PC-3 (cell line): ENCODE measurements around the gene VEGFB. TPM values are rescaled to one million over a fixed set of nuclear protein-coding genes. Genes with fewer than 3 reads are reported as not detected.

ENCODE experiments used
- ATAC-seq: fragments of 200-7000 bp; cut with Tn5 transposase; 2 replicates; pipeline ENCODE4 v1.9.1; 2020; ENCODE audit warnings: mild to moderate bottlenecking, moderate library complexity
- BruUV-seq: library from RNA; stranded (reverse); fragments of 400-500 nt; replicated peaks from 2 replicates; lab custom pipeline; 2021; lab: Mats Ljungman, UMichigan
- CTCF ChIA-PET: fragments of 300-600 bp; sonication (Branson Sonifier 250); formaldehyde crosslinking; loops from one replicate; lab custom pipeline; 2022; ENCODE audit warnings: antibody characterized with exemption; lab: Charles Lee
- POLR2A ChIA-PET: fragments of 300-600 bp; sonication (Branson Sonifier 250); formaldehyde crosslinking; loops from one replicate; lab custom pipeline; 2022; ENCODE audit warnings: antibody characterized with exemption; ENCODE audit not compliant: unreplicated experiment; lab: Charles Lee
- DNase-seq: peaks from one replicate; pipeline ENCODE4 v3.0.0-alpha.2; 2015
- H2AFZ ChIP-seq: fragments of 300-600 bp; sonication (generic); 2 replicates; pipeline ENCODE4 v1.6.0; 2016; ENCODE audit warnings: antibody characterized with exemption, low read length
- H3F3A ChIP-seq: fragments of 300-600 bp; sonication (generic); one replicate; pipeline ENCODE4 v1.6.0; 2017; ENCODE audit warnings: antibody characterized with exemption, low read length, control low read depth, mild to moderate bottlenecking; ENCODE audit not compliant: unreplicated experiment
- H3K27ac ChIP-seq: fragments of 300-600 bp; sonication (generic); 2 replicates; pipeline ENCODE4 v1.5.1; 2016; ENCODE audit warnings: mild to moderate bottlenecking, low read length
- H3K27me3 ChIP-seq: fragments of 300-600 bp; sonication (generic); 2 replicates; pipeline ENCODE4 v1.6.1; 2016; ENCODE audit warnings: low read length, mixed read lengths
- H3K36me3 ChIP-seq: fragments of 300-600 bp; sonication (generic); 2 replicates; pipeline ENCODE4 v1.6.1; 2016; ENCODE audit warnings: low read depth, mixed run types, low read length, mixed read lengths
- H3K4me1 ChIP-seq: fragments of 300-600 bp; sonication (generic); 2 replicates; pipeline ENCODE4 v1.5.1; 2016; ENCODE audit warnings: low read length; ENCODE audit not compliant: insufficient read depth
- H3K4me2 ChIP-seq: fragments of 300-600 bp; sonication (generic); 2 replicates; pipeline ENCODE4 v1.6.0; 2016; ENCODE audit warnings: low read length
- H3K4me3 ChIP-seq: fragments of 300-600 bp; sonication (generic); 2 replicates; pipeline ENCODE4 v1.5.1; 2016; ENCODE audit warnings: mild to moderate bottlenecking, low read length, mixed read lengths
- H3K79me2 ChIP-seq: fragments of 300-600 bp; sonication (generic); 2 replicates; pipeline ENCODE4 v1.6.1; 2017; ENCODE audit warnings: low read length, mixed read lengths
- H3K9ac ChIP-seq: fragments of 300-600 bp; sonication (generic); 2 replicates; pipeline ENCODE4 v1.6.0; 2016; ENCODE audit warnings: mild to moderate bottlenecking, low read length
- H3K9me2 ChIP-seq: fragments of 300-600 bp; sonication (generic); replicated peaks from 2 replicates; pipeline ENCODE4 v1.6.1; 2016; ENCODE audit warnings: mixed run types, low read length, mixed read lengths
- H3K9me3 ChIP-seq: fragments of 300-600 bp; sonication (generic); 2 replicates; pipeline ENCODE4 v1.6.1; 2016; ENCODE audit warnings: low read length, mixed read lengths
- H4K20me1 ChIP-seq: fragments of 300-600 bp; sonication (generic); 2 replicates; pipeline ENCODE4 v1.6.1; 2016; ENCODE audit warnings: low read length, mixed read lengths
- EZH2 ChIP-seq: fragments of 300-600 bp; sonication (generic); IDR thresholded peaks from one replicate; pipeline ENCODE4 v1.6.1; 2017; ENCODE audit warnings: antibody characterized with exemption, mild to moderate bottlenecking, low read length; ENCODE audit not compliant: unreplicated experiment
- EZH2phosphoT487 ChIP-seq: fragments of 300-600 bp; sonication (generic); IDR thresholded peaks from 2 replicates; pipeline ENCODE4 v1.6.1; 2018; ENCODE audit warnings: mild to moderate bottlenecking, antibody characterized with exemption, low read length, borderline replicate concordance
- intact Hi-C: fragments of 100-400 bp; cut with micrococcal nuclease; formaldehyde crosslinking; loops from 2 replicates; pipeline ENCODE4 v1.9.0; 2023
- total RNA-seq: library from RNA; depleted of rRNA; stranded (reverse); fragments of >200 nt; gene quantifications from 2 replicates; pipeline ENCODE4 v1.2.3, GENCODE V29; 2014
- TF ChIP-seq, protein P1 (sequence below): fragments of 300-600 bp; sonication (generic); conservative IDR thresholded peaks from 2 replicates; pipeline ENCODE4 v1.5.1; 2017; ENCODE audit warnings: antibody characterized with exemption, low read depth, mild to moderate bottlenecking, low read length

VEGFB gene
- total RNA-seq, 1 experiment from 2014 or later: 39.4 TPM

DNA sequence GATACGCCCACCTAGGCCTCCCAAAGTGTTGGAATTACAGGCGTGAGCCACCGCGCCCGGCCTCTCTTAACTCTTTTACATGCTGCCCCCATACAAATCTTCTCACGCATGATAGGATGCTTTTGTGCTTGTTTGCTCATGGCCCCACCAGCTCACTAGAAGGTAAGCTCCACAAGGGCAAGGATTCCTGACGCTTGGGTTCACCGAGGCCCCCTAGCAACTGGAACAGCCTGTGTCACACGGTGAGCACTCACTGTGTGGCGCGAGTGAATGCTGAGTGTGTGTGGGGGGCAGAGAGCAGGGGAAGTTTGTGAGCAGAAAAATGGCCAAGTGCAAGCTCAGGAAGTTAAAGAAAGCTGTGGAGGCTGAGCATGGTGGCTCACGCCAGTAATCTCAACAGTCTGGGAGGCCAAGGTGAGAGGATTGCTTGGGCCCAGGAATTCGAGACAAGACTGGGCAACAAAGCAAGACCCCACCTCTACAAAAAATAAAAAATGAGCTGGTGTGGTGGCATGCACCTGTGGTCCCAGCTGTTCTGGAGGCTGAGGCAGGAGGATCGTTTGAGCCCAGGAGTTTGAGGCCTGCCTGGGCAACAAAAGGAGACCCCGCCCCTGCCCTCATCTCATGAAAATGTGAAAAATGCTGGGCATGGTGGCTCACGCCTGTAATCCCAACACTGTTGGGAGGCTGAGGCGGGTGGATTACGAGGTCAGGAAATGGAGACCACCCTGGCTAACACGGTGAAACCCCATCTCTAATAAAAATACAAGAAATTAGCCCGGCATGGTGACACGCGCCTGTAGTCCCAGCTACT is 47.8 kb downstream of the VEGFB start:
- Histone ChIP-seq H3F3A (no peaks in the 10 kb centered on the region), H3K4me2 (no peak overlapping the region), H3K79me2 (peaks cover 22% of the 10 kb centered on the region), H3K27ac (no peak overlapping the region), H3K4me1 (peaks cover 21% of the 10 kb centered on the region), H3K9ac (no peak overlapping the region), H3K9me3 (no peaks in the 10 kb centered on the region), H2AFZ (no peak overlapping the region), H3K9me2 (no peaks in the 10 kb centered on the region), H4K20me1 (no peaks in the 10 kb centered on the region), H3K27me3 (no peaks in the 10 kb centered on the region), H3K36me3 (no peaks in the 10 kb centered on the region; the same call in 1 of the 2 replicates), H3K4me3 (no peak overlapping the region)
- TF ChIP-seq, protein P1, sequence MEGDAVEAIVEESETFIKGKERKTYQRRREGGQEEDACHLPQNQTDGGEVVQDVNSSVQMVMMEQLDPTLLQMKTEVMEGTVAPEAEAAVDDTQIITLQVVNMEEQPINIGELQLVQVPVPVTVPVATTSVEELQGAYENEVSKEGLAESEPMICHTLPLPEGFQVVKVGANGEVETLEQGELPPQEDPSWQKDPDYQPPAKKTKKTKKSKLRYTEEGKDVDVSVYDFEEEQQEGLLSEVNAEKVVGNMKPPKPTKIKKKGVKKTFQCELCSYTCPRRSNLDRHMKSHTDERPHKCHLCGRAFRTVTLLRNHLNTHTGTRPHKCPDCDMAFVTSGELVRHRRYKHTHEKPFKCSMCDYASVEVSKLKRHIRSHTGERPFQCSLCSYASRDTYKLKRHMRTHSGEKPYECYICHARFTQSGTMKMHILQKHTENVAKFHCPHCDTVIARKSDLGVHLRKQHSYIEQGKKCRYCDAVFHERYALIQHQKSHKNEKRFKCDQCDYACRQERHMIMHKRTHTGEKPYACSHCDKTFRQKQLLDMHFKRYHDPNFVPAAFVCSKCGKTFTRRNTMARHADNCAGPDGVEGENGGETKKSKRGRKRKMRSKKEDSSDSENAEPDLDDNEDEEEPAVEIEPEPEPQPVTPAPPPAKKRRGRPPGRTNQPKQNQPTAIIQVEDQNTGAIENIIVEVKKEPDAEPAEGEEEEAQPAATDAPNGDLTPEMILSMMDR: no peak
- TF ChIP-seq EZH2 (no peak), EZH2phosphoT487 (no peak)
- BruUV-seq: no TSS peak
- no peak for DNase-seq
- ChIA-PET POLR2A (interaction anchor here (0.6 kb wide), 1 partner anchor 17 kb away, joined by 3 read pairs; no protein-coding TSS in a partner anchor), CTCF (interaction anchor here (0.7 kb wide), 1 partner anchor 73 kb away, joined by 17 read pairs; no protein-coding TSS in a partner anchor)
- ATAC-seq: no peak
- intact Hi-C loops: no loop called here

DNA sequence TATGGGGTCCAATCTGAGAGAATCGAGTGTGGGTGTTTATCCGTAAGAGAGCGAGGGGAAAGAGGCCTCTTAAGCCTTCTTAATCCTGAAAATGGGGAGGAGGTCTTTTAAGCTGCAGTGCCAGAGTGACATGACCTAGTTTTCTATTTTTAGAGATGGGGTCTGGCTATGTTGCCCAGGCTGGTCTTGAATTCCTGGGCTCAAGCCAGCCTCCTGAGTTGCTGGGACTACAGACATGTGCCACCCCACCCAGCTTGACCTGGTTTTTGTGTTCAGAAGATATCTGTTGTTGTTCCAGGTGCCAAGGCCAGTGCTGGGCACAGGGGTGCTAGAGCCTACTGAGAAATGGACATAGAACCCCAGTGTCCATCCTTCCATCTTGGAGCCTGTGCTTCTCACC is 48.7 kb downstream of the VEGFB start:
- ChIA-PET POLR2A (no interaction called here), CTCF (interaction anchor here (1.0 kb wide), 1 partner anchor 18 kb away, joined by 5 read pairs; no protein-coding TSS in a partner anchor)
- DNase-seq (no peak), ATAC-seq (no peak)
- peaks cover 18% of the 10 kb centered on the region for H3K4me1 ChIP-seq
- H3K4me3 ChIP-seq: peak overlapping the region; percentile 73; the same call in 1 of the 2 replicates
- peaks cover 28% of the 10 kb centered on the region for H3K79me2 ChIP-seq
- H3K9me3 ChIP-seq: no peaks in the 10 kb centered on the region
- H3K4me2 ChIP-seq: peak overlapping the region; percentile 90
- no peaks in the 10 kb centered on the region; the same call in 1 of the 2 replicates for H3K36me3 ChIP-seq
- 0 out of 2 replicates have a peak overlapping the region, but pooled peaks have one; percentile 75 for H3K9ac ChIP-seq
- H3F3A ChIP-seq: no peaks in the 10 kb centered on the region
- TF ChIP-seq EZH2 (no peak), EZH2phosphoT487 (no peak)
- TF ChIP-seq, protein P1: no peak
- no peak overlapping the region for H3K27ac ChIP-seq
- intact Hi-C loops: no loop called here
- no peak overlapping the region for H2AFZ ChIP-seq
- no TSS peak for BruUV-seq
- H3K9me2 ChIP-seq: no peaks in the 10 kb centered on the region
- H3K27me3 ChIP-seq: no peaks in the 10 kb centered on the region
- H4K20me1 ChIP-seq: no peaks in the 10 kb centered on the region
